ENCODE results near the gene RICTOR.

GRCh38 chr5:38935437-38935836 is 138.8 kb downstream of the RICTOR start:
- TF ChIP-seq TAF1 (IDR thresholded peaks at IDR 0.05; ENCODE audit: low read depth, low read length): no peak
- TF ChIP-seq POLR2AphosphoS5 (IDR thresholded peaks at IDR 0.05; ENCODE audit: low read depth, low read length): no peak
- no peak for TF ChIP-seq SPI1 (IDR thresholded peaks at IDR 0.05; ENCODE audit: low read depth, low read length)
- TF ChIP-seq POLR2A (IDR thresholded peaks at IDR 0.05; ENCODE audit: low read depth, low read length): no peak
